IPS DF 4.7 (cell line): Measurements from ENCODE around the gene DNAJB4.

Source experiments
- DNase-seq: peaks from one replicate; pipeline ENCODE4 v3.0.0-alpha.2; 2013; ENCODE audit warnings: low spot score; ENCODE audit errors: extremely low read depth

DNAJB4 gene

GRCh38 chr1:78036450-78036849 is 31.7 kb downstream of the DNAJB4 start:
- DNase-seq = no peak

- no peak for DNase-seq
These were observed 33.3 kb downstream of the DNAJB4 start for GRCh38 chr1:78038071-78038470.

GRCh38 chr1:78038491-78038939 is 33.8 kb downstream of the DNAJB4 start:
- no peak for DNase-seq

GRCh38 chr1:78040484-78041089 is 35.8 kb downstream of the DNAJB4 start:
- DNase-seq = no peak

GRCh38 chr1:78043436-78043835 is 38.7 kb downstream of the DNAJB4 start:
- DNase-seq = no peak

- no peak for DNase-seq
These were observed 40.2 kb downstream of the DNAJB4 start for GRCh38 chr1:78044796-78045562.

GRCh38 chr1:78045563-78045925 is 40.8 kb downstream of the DNAJB4 start:
- no peak for DNase-seq

- no peak for DNase-seq
These were observed 41.4 kb downstream of the DNAJB4 start, which contains the start of gene GIPC2 for GRCh38 chr1:78045926-78046778. GIPC2 (plus strand) TSS chr1:78045966; CDS start chr1:78046095, 129 bp downstream.

GRCh38 chr1:78047106-78047505 is 42.4 kb downstream of the DNAJB4 start:
- DNase-seq = no peak

GRCh38 chr1:78047631-78048030 is 42.9 kb downstream of the DNAJB4 start:
- no peak for DNase-seq

- DNase-seq = no peak
These were observed 43.7 kb downstream of the DNAJB4 start for GRCh38 chr1:78048446-78048845.

- DNase-seq = no peak
These were observed 44.7 kb downstream of the DNAJB4 start for GRCh38 chr1:78049396-78049795.

- DNase-seq = no peak
These were observed 46.3 kb downstream of the DNAJB4 start for GRCh38 chr1:78051005-78051404.

- no peak for DNase-seq
These were observed 48.1 kb downstream of the DNAJB4 start for GRCh38 chr1:78052685-78053405.

GRCh38 chr1:78053498-78053897 is 48.8 kb downstream of the DNAJB4 start:
- no peak for DNase-seq

- DNase-seq = no peak
These were observed 49.8 kb downstream of the DNAJB4 start for GRCh38 chr1:78054559-78054958.

- DNase-seq = no peak
These were observed 50.2 kb downstream of the DNAJB4 start for GRCh38 chr1:78054972-78055371.

- no peak for DNase-seq
These were observed 50.9 kb downstream of the DNAJB4 start for GRCh38 chr1:78055565-78056132.

- DNase-seq = no peak
These were observed 53.9 kb downstream of the DNAJB4 start for GRCh38 chr1:78058670-78059069.

- no peak for DNase-seq
These were observed 56.3 kb downstream of the DNAJB4 start for GRCh38 chr1:78060857-78061563.
